Activated CD8-positive, alpha-beta memory T cell treated with anti-CD3 and anti-CD28 coated beads for 36 hours (primary cell): ENCODE data around the gene NKAIN4. TPM values are rescaled to one million over a fixed set of nuclear protein-coding genes. Genes with fewer than 3 reads are reported as not detected.

ENCODE experiments used
- CTCF ChIA-PET: fragments of 350-600 bp; sonication (Branson Sonifier 250); formaldehyde crosslinking; loops from one replicate; lab custom pipeline; 2021; ENCODE audit warnings: antibody characterized with exemption; lab: Charles Lee
- POLR2A ChIA-PET: fragments of 350-600 bp; sonication (Branson Sonifier 250); formaldehyde crosslinking; loops from one replicate; lab custom pipeline; 2021; ENCODE audit warnings: antibody characterized with exemption; lab: Charles Lee
- total RNA-seq, 2 experiments: library from RNA; stranded (reverse); gene quantifications; one replicate each; pipeline ENCODE4 v1.2.3, GENCODE V29; 2021

The NKAIN4 gene
- total RNA-seq, 2 experiments from 2014 or later, result not detected

DNA sequence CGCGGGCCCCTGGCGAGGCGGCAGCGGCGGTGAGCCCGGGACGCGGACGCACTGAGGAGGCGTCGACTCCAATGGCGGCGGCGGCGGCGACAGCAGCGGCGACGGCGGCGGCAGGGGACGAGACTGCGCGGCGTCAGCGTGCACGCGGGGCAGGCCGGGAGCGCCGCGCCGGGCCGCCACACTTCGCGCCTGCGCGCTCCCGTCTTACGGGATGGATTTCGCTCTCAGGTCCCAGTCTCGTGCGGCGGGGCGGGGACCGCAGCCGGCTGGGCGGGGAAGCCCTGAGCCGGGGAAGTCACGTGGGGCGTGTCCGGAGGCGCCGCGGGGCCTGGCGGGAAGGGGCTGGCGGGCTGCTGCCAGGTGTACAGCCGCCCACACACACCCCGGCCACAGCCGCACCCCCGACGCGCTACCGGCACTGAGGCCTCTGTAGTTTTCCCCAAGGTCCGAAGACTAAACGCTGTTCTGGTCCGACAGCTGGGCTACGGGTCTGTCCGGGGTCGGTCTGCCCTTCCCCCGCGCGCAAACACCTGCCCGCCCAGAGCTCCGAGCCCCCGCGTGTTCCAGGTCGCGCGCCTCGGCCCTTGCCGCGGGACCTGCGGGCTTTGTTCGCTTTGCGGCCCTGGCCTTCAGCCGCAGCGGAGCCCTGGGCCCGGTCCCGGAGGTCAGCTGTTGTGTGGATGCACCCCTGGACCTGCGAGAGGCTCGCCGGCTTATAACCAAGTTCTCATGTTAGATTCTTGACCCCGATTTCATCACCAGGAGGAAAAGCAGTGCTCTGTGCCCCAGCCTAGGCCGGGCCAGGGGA lies 38.0 kb downstream of the NKAIN4 start, which contains the start of gene YTHDF1:
YTHDF1 (minus strand) TSS at position 91 of the 808 bp plus-strand sequence. CDS start 239 bp downstream, outside the sequence.
- ChIA-PET POLR2A (no interaction called here), CTCF (interaction anchor here (0.5 to 1.0 kb wide), 2 partner anchors 33 to 483 kb away, joined by 3 read pairs; no protein-coding TSS in a partner anchor)

DNA sequence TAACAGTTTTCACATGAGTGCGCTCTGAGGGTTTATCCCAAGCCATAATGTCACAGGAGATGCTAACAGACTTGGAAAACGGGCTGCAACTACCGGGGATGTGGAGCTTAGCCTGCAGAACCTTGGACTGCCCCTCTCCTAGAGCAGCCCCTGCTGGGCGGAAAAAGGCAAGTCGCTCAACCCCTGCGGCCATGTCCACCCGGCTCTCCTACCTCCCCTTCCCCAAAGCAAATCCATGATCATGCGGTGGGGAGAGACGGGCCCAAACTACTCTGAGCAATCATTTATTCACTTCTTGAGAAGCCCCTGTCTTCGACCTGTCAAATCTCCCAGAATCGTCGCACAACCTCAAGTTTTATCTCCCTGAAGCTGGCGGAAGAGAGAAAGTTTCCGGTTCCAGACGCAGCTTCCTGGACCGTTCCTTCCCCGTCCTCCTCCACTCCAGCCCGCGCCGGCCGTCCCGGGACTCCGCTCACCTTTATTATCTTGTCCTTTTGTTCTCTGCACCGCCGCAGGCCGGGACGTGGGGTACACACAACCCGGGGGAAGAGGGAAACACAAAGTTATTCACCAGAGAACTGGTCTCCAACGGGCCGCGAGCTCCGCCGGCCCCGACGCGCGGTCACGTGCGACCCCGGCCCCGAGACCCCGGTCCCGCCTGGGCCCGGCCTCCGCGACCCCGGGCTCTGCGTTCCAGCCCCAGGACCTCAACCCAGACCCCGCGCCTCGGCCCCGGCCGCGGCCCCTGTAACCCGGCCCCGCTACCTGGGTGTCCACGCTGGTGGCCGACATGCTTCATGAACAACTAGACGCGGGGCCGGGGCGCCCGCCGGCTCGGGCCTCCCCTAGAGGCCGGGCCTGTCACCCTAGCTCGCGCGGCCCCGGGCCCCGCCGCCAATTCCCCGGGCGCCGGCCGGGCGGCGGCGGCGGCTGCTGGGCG lies 38.9 kb downstream of the NKAIN4 start:
- ChIA-PET POLR2A (no interaction called here), CTCF (interaction anchor here (1.0 to 1.9 kb wide), 4 partner anchors 8 to 66 kb away, joined by 3 to 8 read pairs (median 4); no protein-coding TSS in a partner anchor)

DNA sequence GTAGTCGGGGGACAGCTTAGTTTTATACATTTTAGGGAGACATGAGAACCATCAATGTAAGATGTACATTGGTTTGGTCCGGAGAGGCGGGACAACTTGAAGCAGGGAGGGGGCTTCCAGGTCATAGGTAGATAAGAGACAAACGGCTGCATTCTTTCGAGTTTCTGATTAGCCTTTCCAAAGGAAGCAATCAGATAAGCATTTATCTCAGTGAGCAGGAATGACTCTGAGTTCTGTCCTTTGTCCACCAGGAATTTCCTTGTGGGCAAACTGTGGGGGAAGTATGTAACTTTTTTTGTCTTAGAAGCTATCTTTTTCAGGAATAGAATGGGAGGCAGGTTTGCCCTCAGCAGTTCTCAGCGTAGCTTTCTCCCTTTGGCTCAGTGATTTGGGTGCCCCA lies 39.7 kb downstream of the NKAIN4 start:
- CTCF ChIA-PET, result interaction anchor here (1.2 to 1.9 kb wide), 2 partner anchors 9 to 67 kb away, joined by 3 to 8 read pairs; no protein-coding TSS in a partner anchor
- POLR2A ChIA-PET, result no interaction called here

DNA sequence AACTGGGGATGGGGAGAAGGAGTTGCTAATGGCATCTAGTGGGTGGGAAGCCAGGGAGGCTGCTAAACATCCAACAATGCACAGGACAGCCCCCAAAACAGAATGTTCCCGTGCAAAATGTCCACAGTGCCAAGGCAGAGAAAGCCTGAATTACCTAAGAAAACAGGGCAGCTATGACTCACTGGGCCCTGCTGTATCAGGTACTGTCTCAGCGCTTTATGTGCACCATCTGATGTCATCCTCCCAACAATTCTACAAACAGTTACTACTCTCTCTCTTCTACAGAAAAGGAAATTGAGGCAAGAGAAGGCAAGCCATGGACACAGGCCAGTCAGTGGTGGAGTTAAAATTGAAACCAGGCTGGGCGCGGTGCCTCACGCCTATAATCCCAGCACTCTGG lies 41.5 kb downstream of the NKAIN4 start:
- ChIA-PET CTCF (interaction anchor here (0.7 to 1.4 kb wide), 2 partner anchors 11 to 70 kb away, joined by 3 to 9 read pairs; no protein-coding TSS in a partner anchor), POLR2A (no interaction called here)

DNA sequence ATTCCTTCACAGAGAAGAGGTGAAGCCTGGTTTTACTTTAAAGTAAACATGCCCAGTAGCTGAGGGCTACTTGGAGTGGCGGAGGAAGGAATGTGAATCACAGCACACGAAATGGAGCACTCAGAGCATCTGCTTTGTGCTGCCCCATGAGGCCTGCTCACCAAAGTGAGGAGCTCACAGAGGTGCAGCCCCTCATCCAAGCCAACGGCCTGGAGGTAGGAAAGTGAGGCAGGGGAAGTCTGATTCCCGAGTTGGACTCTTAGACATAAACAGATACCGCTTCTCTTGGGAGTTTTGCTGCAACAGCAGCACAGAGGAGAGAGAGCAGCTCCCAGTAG lies 41.9 kb downstream of the NKAIN4 start:
- POLR2A ChIA-PET, result no interaction called here
- CTCF ChIA-PET, result interaction anchor here (0.7 to 1.4 kb wide), 2 partner anchors 11 to 70 kb away, joined by 3 to 9 read pairs; no protein-coding TSS in a partner anchor

DNA sequence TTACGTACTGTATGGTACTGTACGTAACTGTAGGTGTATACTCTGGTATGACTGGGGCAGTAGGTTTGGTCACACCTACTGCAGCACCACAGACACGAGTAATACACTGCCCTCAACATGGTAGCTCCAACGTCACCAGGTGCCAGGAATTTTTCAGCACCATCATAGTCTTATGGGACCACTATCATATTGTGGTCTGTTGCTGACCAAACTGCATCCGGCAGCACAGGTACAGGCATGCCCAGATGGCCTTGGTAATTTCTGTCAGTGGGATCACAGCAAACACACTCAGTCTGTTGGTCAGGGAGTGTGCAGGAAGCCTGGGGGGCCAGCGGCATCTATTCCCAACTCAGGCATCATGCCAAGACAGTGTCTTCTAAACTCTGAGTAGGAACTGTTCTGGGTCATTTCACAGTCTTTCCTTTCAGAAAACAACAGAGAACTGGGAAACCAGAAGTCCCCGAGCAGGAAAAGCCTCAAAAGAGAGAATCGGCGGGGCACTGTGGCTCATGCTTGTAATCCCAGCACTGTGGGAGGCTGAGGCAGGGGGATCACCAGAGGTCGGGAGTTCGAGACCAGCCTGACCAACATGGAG lies 44.2 kb downstream of the NKAIN4 start:
- ChIA-PET POLR2A (no interaction called here), CTCF (no interaction called here)

DNA sequence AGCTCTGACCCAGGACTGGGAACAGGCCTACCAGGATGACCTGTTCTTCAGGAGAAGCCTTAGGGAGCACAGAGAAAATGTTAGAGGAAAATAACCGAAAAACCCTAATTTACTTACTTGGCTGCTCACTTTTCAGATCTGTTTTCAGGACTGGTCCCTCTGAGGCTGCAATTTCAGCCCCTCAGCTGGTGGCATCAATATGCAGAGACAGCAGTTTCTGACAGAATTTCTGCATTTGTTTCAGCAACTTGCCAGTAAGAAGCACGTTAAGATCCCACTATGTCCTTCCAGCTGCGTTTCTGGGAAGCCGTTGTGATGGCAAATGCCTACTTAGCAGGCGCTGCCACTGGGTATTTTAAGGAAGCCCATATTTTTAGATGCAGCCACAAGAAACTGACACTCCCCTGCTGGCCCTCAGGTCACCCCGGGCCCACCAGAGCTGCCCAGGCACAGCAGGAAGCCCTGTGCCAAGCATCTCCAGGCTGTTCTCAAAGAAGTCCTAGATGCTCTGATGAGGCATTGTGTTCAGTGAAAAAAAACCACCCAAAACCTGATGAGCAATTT lies 45.8 kb downstream of the NKAIN4 start:
- ChIA-PET CTCF (interaction anchor here (2.6 kb wide), 1 partner anchor 15 kb away, joined by 8 read pairs; no protein-coding TSS in a partner anchor), POLR2A (no interaction called here)

DNA sequence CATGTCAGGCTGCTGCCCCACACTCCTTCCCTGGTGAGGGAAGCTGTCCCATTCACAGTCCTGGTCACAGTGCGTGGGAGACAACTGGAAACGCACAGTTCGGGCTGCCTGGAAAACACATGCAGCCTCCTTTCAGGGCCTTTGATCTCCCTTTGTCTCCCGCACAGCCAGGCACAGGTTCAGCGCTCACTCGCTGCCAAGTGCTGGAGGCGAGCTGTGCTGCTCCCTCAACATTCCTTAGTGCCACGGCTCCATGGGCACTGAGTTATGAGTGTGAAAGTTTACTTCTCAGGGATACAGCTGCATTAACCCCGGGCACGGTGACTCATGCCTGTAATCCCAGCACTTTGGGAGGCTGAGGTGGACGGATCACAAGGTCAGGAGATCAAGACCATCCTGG lies 47.4 kb downstream of the NKAIN4 start:
- POLR2A ChIA-PET, result no interaction called here
- CTCF ChIA-PET, result interaction anchor here (2.6 kb wide), 1 partner anchor 17 kb away, joined by 8 read pairs; no protein-coding TSS in a partner anchor

DNA sequence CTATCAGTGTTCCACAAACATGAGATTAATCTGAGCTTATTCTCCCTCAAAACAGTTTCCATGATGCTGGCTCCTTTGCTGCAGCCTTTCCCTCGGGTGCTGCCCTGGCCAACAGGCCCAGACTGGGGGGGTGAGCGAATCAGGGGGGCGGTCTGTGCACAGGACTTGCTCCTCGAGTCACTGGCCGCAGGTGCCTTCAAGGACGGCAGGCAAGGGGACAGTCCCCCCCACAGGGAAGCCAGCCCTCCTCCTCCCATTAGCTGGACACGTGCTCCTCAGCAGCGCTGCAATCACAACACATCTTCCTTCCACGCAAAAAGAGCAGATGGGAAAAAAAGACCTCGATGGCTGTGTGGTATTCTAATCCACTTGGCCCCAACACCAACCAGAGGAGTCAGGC lies 48.4 kb downstream of the NKAIN4 start:
- POLR2A ChIA-PET, result no interaction called here
- CTCF ChIA-PET, result no interaction called here

DNA sequence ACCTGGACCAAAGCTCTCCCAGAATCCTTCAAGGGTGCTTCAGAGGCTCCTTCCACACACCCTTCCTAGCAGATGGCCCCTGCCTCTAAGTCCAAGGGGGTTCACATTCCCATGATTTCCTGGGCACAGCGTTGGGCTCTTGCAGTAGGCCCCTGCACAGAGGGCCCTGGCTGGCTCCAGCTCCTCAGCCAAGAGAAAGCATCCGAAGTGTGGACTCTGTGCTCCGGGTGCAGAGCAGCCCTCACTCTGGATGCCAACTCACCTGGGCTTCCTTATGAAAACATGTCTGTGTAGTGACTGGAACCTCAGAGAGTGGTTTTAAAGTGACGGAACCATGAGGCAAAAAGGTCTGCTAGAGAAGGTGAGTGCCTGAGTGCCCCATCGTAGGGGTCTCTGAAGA lies 49.9 kb downstream of the NKAIN4 start:
- POLR2A ChIA-PET, result no interaction called here
- CTCF ChIA-PET, result no interaction called here

DNA sequence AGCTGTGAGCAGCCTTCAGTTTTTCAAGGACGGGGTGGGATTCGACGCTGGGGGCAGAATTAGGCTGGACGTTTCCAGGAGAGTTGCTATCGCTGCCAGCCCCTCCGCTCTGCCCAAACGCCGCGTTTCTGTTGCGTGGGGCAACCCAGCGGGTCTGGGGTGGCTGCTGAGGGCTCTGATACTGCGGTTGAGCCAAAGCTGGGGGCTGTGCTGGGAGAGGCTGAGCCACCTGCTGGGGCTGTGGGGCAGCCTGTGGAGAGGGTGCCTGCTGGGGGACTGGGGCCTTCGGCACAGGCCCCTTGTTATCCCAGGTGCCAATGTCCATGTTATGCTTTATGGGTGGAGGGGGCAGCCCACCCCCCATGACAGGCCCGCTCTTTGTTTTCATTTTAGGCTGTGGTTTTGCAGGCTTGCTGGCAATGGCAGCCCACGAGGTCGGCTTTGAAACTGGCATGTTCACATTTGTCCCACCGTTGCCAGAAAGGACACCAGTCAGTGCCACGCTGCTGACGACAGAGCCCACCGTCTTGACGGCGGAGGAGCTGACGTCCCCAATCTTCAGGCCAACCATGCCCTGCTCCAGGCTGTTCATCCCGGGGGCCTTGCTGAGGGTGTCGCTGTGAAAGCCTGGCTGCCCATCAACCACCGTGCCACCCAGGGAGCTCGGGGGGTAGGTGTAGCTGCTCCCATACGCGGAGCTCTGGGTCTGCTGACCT lies 51.3 kb downstream of the NKAIN4 start:
- ChIA-PET POLR2A (interaction anchor here (0.9 kb wide), 1 partner anchor 8 kb away, joined by 3 read pairs; no protein-coding TSS in a partner anchor), CTCF (no interaction called here)

DNA sequence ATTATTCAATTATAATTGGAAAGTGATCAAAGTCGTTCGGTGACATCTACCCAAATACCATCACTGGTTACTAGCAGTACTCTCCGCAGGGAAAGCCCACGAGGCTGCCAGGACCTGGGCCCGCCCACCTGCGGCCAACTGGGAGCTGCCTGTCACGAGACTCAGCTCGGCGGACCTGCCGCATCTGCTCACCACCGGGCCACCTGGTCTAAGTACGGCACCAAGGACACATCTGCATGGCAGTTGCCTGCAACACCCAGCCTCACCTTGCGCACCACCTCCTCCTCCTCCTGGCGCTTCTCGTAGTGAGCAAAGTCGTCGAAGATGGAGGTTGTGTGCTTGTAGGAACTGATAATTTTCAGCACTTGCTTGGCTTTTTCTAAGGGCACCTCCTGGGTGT lies 52.2 kb downstream of the NKAIN4 start:
- POLR2A ChIA-PET, result no interaction called here
- CTCF ChIA-PET, result no interaction called here

DNA sequence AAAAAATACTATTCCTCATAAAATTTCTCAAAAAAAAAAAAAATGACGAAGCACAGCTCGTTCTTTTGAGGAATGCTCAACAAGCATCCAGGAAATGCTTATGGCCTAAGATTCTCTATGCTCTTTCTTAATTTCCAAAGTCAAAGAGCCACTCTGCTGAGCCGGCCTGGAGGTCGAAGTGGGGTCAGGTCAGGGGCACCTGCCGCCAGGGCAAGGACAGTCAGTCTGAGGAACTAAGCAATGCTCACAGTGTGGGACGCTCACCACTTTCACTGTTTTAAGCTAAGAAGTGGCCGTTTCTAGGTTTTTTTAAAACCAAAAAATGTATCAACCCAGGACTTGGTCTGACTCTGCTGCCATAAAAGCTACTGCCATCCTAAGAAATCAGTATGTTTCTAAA lies 55.7 kb downstream of the NKAIN4 start:
- CTCF ChIA-PET, result no interaction called here
- POLR2A ChIA-PET, result no interaction called here

DNA sequence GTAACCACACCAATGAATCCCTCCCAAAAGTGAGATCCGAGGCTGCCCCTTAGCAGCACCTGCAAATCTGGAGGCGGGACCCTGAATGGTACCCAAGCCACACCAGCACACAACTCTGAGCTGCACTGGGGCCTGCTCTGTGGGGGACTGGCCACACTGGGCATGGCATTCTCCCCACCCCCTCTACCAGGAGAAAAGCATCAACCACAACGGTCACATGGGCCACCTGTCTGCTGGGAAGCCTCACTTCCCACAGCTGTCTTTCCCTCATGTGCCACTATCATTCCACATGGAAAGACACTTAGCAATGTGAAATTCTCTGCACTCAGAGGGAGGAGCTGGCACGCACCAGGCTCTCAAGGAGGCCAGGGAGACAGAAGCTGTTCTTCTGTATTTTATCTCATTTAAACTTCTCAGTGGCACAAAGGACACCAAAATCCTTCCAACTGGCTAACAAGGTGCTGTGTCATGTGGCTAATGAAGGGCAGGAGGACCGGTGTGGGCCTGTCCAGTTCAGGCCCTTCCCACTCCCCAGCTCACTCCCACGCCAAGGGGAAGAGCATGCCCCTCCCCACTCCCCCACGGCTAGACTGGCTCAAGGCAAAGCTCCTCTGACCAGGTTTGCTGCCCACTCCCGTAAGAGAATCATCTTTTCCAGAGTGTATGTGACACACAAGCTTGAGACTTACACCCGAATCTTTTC lies 57.3 kb downstream of the NKAIN4 start:
- ChIA-PET POLR2A (no interaction called here), CTCF (interaction anchor here (0.9 kb wide), 1 partner anchor 16 kb away, joined by 3 read pairs; no protein-coding TSS in a partner anchor)

DNA sequence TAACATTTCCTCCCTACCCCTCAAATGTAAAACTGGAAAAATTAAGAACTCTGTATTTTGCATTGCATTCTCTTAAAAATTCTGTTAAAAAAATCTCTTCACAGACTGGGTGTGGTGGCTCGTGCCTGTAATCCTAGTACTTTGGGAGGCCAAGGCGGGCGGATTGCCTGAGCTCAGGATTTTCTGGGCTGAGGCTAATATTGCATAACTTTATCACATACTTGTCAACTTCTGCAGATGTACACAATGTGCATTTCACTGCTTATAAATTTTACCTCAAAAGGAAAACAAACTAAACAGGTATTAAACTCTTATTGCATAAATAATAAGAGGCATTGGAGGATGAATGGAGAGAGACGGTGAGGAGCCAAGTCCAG lies 59.5 kb downstream of the NKAIN4 start:
- CTCF ChIA-PET, result no interaction called here
- POLR2A ChIA-PET, result no interaction called here

DNA sequence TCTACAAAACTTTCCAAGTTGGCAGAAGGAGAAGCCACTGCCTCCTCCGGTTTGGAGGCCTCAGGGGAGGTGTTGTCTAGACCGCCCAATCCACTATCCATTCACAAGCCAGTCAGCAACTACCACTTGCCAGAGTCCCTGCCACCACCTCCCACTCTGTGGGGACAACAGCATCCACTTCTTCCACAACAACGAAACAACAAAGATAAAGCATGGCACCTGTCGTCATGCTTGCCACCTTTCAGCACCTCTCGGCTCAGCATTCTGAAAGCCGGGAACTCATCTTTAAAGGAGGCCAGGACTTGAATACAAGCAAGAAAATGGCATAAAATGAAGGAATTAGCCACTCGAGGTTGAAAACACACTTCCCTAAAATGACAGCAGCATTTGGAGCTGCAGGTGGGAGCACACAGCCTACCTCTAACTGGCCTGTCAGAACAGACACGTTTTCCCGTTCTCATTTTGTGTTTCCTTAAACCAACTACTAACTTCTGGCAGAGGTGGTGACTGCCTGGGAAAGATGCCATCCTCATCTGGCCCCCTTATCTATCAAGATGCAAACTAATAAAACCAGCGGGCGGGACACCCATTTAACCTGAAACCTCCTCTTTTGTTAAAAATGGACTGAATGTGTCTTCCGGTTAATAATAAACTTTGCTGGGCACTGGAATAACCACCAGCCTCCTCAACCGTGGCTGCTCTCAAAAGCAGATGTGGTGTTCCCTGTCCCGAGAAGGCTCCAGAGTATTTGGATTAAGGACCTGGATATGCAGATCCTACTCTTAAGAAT lies 60.1 kb downstream of the NKAIN4 start:
- POLR2A ChIA-PET, result interaction anchor here (0.7 kb wide), 1 partner anchor 222 kb away, joined by 3 read pairs; no protein-coding TSS in a partner anchor

DNA sequence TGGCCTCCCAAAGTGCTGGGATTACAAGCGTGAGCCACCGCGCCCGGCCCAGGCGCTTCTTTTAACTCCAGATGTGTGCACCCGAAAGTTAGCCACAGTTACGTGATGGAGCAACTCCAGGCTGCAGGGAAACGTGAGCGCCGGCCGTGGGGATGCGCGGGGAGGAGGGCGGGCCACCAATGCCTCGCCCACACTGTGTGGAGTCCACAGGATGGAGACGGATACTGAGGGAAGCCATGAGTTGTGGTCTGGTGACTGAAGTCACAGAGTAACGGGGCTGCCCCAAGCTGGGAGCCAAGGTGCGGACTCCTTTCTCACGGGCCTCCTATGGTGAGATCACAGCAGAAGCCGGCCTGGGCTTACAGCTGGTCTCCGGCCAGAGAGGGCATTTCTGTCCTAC lies 61.5 kb downstream of the NKAIN4 start:
- POLR2A ChIA-PET, result no interaction called here
- CTCF ChIA-PET, result no interaction called here

More for the DNA sequence above, 60.1 kb downstream of the NKAIN4 start:
- CTCF ChIA-PET, result no interaction called here
